ENCODE data around the gene RNF157.

The RNF157 gene

GRCh38 chr17:76097716-76098295, 142.5 kb downstream of the RNF157 start:
- DNase-seq = no peak

GRCh38 chr17:76095943-76096342, 144.3 kb downstream of the RNF157 start:
- DNase-seq = no peak

GRCh38 chr17:76094046-76094445, 146.2 kb downstream of the RNF157 start:
- no peak for DNase-seq

GRCh38 chr17:76092526-76093413, 147.5 kb downstream of the RNF157 start:
- no peak for DNase-seq
